Measurements from ENCODE around the gene CDH23. TPM values are rescaled to one million over a fixed set of nuclear protein-coding genes. Genes with fewer than 3 reads are reported as not detected.

The CDH23 gene
- total RNA-seq, 1 experiment from 2014 or later, result not detected

DNA sequence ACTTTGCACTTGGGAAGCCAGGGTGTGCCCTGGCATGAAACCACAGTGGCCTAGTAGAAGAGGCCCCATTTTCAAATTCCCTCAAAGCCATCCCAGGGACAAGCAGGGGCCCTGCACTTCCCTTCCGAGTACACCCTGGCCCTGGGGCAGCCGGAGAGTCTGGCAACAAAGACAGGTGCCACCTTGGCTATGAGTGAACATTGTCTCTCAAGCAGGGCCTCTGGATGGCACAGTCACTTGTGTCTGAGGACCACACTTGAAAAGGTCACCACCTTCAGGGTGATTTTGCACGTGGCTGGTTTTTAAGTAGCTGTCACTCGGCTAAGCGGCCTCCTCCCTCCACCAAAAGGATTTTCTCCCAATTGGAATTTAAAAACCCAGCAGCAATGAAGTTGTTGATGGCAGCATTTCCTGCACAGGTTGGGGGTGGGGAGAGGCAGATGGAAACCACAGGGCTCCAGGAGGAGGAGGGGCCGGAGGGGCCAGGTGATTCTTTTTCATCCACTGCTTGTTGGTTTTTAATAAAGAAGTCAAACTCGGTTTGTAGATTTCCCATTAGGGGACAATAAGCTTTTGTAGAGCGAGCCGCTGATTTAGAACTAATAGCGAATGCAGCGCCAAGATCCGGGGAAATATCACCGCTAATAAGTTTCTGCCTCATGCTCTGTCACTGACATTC, 289.0 kb downstream of the CDH23 start:
- H3K27ac ChIP-seq (ENCODE audit: low read length), result no peak overlapping the region
- CTCF ChIA-PET, result no interaction called here
- H3K4me1 ChIP-seq (ENCODE audit: insufficient read depth, low read length), result no peaks in the 10 kb centered on the region
- no peak for DNase-seq
- no peaks in the 10 kb centered on the region for H3F3A ChIP-seq (ENCODE audit: low read length, unreplicated experiment)
- TF ChIP-seq EZH2 (IDR thresholded peaks at IDR 0.05; ENCODE audit: low read length, unreplicated experiment) (no peak), EZH2phosphoT487 (IDR thresholded peaks at IDR 0.05; ENCODE audit: borderline replicate concordance, low read length) (no peak)
- TF ChIP-seq, protein P1, sequence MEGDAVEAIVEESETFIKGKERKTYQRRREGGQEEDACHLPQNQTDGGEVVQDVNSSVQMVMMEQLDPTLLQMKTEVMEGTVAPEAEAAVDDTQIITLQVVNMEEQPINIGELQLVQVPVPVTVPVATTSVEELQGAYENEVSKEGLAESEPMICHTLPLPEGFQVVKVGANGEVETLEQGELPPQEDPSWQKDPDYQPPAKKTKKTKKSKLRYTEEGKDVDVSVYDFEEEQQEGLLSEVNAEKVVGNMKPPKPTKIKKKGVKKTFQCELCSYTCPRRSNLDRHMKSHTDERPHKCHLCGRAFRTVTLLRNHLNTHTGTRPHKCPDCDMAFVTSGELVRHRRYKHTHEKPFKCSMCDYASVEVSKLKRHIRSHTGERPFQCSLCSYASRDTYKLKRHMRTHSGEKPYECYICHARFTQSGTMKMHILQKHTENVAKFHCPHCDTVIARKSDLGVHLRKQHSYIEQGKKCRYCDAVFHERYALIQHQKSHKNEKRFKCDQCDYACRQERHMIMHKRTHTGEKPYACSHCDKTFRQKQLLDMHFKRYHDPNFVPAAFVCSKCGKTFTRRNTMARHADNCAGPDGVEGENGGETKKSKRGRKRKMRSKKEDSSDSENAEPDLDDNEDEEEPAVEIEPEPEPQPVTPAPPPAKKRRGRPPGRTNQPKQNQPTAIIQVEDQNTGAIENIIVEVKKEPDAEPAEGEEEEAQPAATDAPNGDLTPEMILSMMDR (conservative IDR thresholded peaks at IDR 0.05; ENCODE audit: low read depth, low read length), result no peak
- H3K36me3 ChIP-seq (ENCODE audit: low read depth, low read length), result no peaks in the 10 kb centered on the region
- POLR2A ChIA-PET (ENCODE audit: unreplicated experiment), result no interaction called here
- no peaks in the 10 kb centered on the region for H4K20me1 ChIP-seq (ENCODE audit: low read length)
- no peaks in the 10 kb centered on the region for H3K9me2 ChIP-seq (replicated peaks; ENCODE audit: low read length)
- H3K27me3 ChIP-seq (ENCODE audit: low read length), result no peaks in the 10 kb centered on the region; the same call in 1 of the 2 replicates
- intact Hi-C loops (cut with micrococcal nuclease), result no loop called here
- H2AFZ ChIP-seq (ENCODE audit: low read length), result no peak overlapping the region
- H3K4me3 ChIP-seq (ENCODE audit: low read length), result no peak overlapping the region
- no peak overlapping the region for H3K9ac ChIP-seq (ENCODE audit: low read length)
- no peak for ATAC-seq
- H3K9me3 ChIP-seq (ENCODE audit: low read length), result no peaks in the 10 kb centered on the region
- H3K79me2 ChIP-seq (ENCODE audit: low read length), result no peaks in the 10 kb centered on the region
- no peak overlapping the region for H3K4me2 ChIP-seq (ENCODE audit: low read length)
- no TSS peak for BruUV-seq (replicated peaks)

DNA sequence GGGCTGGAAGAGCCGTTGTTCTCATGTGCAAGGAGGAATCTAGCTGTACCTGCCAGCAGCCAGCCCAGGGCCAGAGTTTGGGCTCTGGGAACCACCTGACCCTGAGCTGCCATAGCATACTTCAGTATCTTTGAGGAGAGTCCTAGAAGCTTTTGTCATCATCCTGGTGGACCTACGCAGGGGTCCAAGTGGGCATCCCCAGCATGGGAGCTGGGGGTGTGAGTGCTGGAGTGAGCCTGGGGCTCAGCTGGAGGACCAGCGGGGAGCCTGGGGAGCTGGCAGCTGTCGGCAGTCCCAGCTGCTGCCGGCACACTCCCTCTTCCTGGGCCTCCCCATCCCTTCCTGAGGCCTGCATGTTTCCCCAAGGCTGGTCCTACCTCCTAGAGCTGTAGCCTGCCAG, 290.4 kb downstream of the CDH23 start:
- no peaks in the 10 kb centered on the region for H3K4me1 ChIP-seq (ENCODE audit: insufficient read depth, low read length)
- no peaks in the 10 kb centered on the region for H3K36me3 ChIP-seq (ENCODE audit: low read depth, low read length)
- H3K4me2 ChIP-seq (ENCODE audit: low read length), result no peak overlapping the region
- ChIA-PET POLR2A (ENCODE audit: unreplicated experiment) (no interaction called here), CTCF (no interaction called here)
- no peaks in the 10 kb centered on the region; the same call in 1 of the 2 replicates for H3K27me3 ChIP-seq (ENCODE audit: low read length)
- H3K9me3 ChIP-seq (ENCODE audit: low read length), result no peaks in the 10 kb centered on the region
- no peaks in the 10 kb centered on the region for H3K9me2 ChIP-seq (replicated peaks; ENCODE audit: low read length)
- TF ChIP-seq, protein P1 (conservative IDR thresholded peaks at IDR 0.05; ENCODE audit: low read depth, low read length), result no peak
- no peak for TF ChIP-seq EZH2 (IDR thresholded peaks at IDR 0.05; ENCODE audit: low read length, unreplicated experiment)
- no peak for TF ChIP-seq EZH2phosphoT487 (IDR thresholded peaks at IDR 0.05; ENCODE audit: borderline replicate concordance, low read length)
- ATAC-seq (no peak), DNase-seq (no peak)
- no peak overlapping the region for H3K4me3 ChIP-seq (ENCODE audit: low read length)
- H3K79me2 ChIP-seq (ENCODE audit: low read length), result no peaks in the 10 kb centered on the region
- no TSS peak for BruUV-seq (replicated peaks)
- no peak overlapping the region for H3K27ac ChIP-seq (ENCODE audit: low read length)
- H2AFZ ChIP-seq (ENCODE audit: low read length), result no peak overlapping the region
- no peaks in the 10 kb centered on the region for H3F3A ChIP-seq (ENCODE audit: low read length, unreplicated experiment)
- intact Hi-C loops (cut with micrococcal nuclease), result no loop called here
- H3K9ac ChIP-seq (ENCODE audit: low read length), result no peak overlapping the region
- no peaks in the 10 kb centered on the region for H4K20me1 ChIP-seq (ENCODE audit: low read length)

- no TSS peak for BruUV-seq (replicated peaks)
- H3K79me2 ChIP-seq (ENCODE audit: low read length), result no peaks in the 10 kb centered on the region
- TF ChIP-seq EZH2 (IDR thresholded peaks at IDR 0.05; ENCODE audit: low read length, unreplicated experiment) (no peak), EZH2phosphoT487 (IDR thresholded peaks at IDR 0.05; ENCODE audit: borderline replicate concordance, low read length) (no peak)
- TF ChIP-seq, protein P1 (conservative IDR thresholded peaks at IDR 0.05; ENCODE audit: low read depth, low read length), result no peak
- no peaks in the 10 kb centered on the region for H4K20me1 ChIP-seq (ENCODE audit: low read length)
- no peaks in the 10 kb centered on the region; the same call in 1 of the 2 replicates for H3K27me3 ChIP-seq (ENCODE audit: low read length)
- no peak overlapping the region for H3K9ac ChIP-seq (ENCODE audit: low read length)
- H3K27ac ChIP-seq (ENCODE audit: low read length), result no peak overlapping the region
- H2AFZ ChIP-seq (ENCODE audit: low read length), result no peak overlapping the region
- H3K4me1 ChIP-seq (ENCODE audit: insufficient read depth, low read length), result no peaks in the 10 kb centered on the region
- no peak overlapping the region for H3K4me3 ChIP-seq (ENCODE audit: low read length)
- ChIA-PET POLR2A (ENCODE audit: unreplicated experiment) (no interaction called here), CTCF (no interaction called here)
- H3K9me3 ChIP-seq (ENCODE audit: low read length), result no peaks in the 10 kb centered on the region
- DNase-seq, result no peak
- no peaks in the 10 kb centered on the region for H3K9me2 ChIP-seq (replicated peaks; ENCODE audit: low read length)
- no peak for ATAC-seq
- H3K36me3 ChIP-seq (ENCODE audit: low read depth, low read length), result no peaks in the 10 kb centered on the region
- no peak overlapping the region for H3K4me2 ChIP-seq (ENCODE audit: low read length)
- H3F3A ChIP-seq (ENCODE audit: low read length, unreplicated experiment), result no peaks in the 10 kb centered on the region
- intact Hi-C loops (cut with micrococcal nuclease), result no loop called here
Observed at GRCh38 chr10:71687480-71687879, 290.8 kb downstream of the CDH23 start.
